ENCODE data around the gene C10orf88.
"Not testable (repeated sequence)": the region's sequence is repeated elsewhere in the genome, so short reads cannot be mapped to it uniquely, and the experiment has no call there.

Gene C10orf88

DNA sequence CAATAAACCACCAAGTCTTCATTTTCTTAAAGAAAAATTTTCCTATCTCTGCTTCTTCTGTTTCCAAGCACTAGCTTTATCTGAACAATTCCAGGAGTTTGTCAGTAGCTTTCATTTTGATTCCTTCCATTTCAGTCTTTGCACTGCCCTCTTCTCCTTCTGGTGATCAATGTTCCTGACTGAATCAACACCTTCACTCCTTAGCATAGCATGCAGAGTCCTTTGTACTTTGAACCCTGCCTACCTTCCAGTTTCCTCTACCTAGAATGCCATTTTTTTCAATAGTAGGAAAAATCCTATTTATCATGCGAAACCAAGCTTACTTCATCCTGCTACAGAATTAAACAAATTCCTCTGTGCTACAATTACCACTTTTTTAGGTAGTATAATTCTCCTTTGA is 1.9 kb upstream of the C10orf88 start:
- DNase-seq, result no peak

DNA sequence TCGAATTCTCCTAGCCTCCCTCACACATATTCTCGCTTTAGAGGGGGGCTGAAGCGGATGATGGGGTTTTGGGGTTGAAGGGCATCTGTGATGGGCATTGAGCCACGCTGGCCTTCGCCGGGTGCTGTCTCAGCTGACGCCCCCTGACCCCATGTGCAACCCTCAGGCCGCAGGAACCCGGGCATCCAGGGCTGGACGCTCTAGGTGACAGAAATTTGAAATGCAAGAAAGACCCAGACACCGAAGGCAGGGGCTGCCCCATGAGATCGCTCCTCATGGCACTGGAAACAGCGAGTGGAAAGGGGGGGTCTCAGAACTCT is 664 bp upstream of the C10orf88 start:
- no peak for DNase-seq

DNA sequence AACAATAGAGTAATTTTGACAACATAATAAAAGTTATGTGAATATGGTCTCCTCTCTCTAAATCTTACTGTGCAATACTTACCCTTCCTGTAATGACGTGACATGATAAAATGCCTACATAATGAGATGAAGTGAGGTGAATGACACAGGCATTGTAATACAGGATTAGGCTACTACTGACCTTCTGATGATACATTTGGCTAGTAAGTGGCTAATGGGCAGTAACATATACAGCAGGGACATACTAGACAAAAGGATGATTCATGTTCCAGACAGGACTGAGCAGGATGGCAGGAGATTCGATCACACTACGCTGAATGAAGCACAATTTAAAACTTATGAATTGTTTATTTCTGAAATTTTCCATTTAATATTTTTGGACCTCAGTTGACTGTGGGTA is 4.7 kb downstream of the C10orf88 start:
- DNase-seq, result no peak

DNA sequence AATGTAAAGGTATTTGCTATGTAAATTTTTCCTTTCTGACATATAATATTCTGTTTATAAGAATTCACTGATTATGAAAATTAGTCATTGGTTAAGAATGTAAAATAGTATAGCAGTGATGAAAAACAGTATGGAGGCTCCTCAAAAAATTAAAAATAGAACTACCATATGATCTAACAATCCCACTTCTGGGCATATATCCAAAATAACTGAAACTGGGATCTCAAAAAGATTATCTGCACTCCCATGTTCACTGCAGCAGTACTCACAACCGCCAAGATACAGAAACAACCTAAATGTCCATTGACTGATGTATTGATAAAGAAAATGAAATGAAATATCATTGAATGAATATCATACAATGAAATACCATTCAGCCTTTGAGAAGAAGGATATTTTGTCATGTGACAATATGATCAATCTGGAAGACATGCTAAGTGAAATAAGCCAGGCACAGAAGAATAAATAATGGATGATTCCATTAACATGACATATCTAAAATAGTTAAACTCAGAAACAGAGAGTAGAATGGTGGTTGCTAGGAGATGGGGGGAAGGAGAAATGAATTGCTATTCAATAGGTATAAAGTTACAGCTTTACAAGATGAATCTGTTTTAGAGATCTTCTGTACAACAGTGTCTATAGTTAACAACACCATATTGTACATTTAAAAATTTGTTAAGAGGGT is 14.0 kb downstream of the C10orf88 start:
- DNase-seq, result no peak

DNA sequence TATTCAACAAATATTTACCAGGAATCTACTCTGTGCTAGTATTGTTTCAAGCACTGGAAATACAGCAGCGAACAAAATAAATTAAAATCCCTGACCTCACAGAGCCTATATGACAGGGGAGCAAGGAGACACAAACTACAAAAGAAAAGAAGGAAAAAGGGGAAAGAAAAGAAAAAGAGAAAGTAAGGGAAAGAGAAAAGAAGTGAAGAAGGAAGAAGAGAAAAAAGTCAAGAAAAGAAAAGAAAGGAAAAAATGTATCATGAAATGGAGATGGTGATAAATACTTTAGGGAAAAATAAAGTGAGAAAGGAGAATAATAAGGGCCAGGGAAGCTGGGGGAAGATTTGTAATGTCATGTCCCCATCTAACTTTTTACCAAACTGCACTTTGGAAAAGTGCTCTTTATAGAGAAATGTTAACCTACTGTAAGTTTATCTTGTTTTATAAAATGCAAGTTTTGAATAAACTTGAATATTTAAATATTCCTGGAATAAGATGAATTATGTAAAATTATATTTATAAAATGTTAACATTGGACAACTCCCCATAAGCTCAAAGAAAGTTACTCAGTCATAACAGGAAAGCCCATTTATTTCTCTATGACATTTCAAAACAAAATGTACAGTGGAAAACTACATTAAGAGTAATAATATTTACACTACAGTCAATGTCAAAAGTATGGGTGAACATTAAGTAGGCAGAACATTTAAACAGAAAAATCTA is 14.7 kb downstream of the C10orf88 start:
- DNase-seq, result no peak

DNA sequence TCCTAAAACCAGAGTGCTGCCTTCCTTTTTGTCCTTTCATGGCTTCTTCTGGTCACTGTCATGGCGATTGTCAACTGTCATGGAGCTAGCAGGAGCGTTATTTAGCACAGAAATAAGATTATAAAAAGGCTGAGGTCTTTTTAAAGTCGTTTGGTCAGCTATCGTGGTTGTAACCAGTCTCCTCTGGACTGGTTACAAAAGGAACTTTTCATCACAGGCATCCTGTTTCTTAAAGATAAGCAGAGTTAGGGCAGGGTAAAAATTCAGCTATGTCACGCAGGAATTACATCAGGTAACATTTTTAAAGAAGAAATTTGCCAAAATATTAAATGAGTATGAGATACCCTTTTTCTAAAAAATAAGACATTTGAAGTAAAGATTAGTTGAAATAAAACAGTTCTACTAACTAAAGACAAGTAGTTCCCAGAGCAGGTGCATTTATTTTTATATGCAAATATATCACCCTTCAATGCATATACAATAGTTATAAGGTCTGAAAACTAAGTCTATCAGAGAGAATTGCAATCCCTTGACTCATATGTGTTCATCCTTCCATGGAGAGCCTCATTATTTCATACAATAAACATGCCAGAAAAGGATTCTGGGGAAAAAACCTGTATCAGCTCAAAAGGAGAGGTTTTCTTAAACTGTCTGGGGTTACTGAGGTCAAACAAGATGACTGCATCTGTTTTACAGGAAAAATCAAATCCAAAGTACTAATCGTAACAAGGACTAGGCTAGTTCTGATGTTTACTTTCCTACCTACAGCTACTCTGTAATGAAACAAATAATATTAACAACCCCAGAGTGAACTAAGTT is 22.7 kb downstream of the C10orf88 start:
- no peak for DNase-seq

DNA sequence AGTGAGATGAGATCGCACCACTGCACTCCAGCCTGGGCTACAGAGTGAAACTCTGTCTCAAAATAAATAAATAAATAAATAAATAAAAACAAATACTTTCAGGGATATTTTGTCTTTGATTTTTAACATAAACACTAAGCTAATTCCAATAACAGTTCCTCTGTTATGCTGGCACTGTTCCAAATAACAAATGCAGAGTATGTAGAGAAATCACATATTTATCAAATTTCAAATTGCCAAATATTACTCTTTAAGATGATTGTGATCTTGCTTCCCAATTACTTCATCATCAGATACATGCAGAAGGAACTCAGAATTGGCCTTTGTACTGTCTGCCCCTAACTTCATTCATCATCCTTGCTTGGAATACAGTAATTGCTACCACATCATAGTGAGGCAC is 23.9 kb downstream of the C10orf88 start:
- no peak for DNase-seq

DNA sequence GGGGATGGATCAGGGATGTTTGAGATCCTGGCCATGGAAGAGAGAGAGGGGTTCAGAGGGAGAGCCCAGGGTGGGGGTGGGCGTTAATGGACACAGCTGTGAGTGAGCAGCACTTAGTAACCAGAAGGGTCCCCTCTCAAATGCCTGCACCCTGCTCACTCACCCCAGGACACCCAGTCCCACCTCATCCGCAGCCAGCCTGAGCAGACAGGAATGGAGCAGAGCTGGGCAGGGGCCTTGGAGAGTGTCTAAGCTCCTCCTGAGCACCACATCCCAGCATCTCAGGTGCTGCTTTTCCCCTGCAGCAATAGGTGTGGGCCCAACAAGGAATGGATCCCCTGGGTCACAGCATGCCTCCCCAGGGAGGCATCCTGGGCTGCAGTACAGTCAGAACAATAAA is 38.3 kb downstream of the C10orf88 start:
- no peak for DNase-seq

DNA sequence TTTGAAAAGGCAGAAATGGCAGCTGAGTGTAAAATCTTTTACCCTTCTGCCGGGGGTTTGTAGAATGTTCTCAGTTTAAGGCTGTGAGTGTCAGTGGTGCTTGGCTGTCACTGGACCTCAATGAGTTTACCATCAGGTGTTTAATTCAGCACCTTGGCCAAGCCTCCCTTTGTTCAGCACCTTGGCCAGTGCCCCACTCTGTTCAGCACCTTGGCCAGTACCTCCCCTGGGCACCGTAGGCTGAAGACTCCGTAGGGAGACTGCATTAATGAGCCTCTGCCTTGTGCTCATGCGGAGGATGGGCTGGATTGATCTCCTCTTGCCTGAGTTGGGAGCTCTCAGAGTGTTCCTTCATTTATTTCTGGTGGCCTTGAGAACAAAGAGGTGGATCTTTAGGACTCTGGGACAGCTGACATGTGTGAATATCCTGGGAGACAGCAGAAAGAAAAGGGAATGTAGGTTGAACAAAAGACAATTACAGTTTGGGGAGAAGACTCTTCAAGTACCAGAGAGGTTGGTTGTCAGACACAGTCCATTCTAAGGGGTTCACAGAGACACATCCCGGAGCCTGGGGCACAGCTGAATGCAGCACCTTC is 42.0 kb downstream of the C10orf88 start:
- peak; percentile 19 for DNase-seq

DNA sequence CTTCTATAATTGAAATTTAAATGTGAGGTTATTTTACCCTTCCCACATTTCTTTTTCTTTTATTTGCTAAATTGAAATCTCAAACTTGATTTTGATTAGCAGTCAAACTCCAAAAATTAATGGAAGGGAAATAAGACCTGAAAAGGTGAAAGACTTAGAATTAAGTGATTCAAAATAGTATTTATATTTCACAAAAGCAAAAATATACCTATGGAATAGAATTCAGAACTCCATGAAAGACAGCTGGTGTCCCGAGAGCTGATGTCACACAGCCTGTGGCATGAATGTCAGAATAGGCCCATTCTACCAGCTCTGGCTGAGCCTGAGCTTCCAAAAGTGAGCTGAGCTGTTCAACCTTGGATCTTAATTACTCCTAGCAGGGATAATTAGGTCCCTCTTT is 43.7 kb downstream of the C10orf88 start, which contains the start of gene FAM24A:
Gene FAM24A (plus strand): TSS at position 301 of the 400 bp plus-strand sequence. CDS start 1,025 bp downstream, outside the sequence.
- DNase-seq, result no peak

DNA sequence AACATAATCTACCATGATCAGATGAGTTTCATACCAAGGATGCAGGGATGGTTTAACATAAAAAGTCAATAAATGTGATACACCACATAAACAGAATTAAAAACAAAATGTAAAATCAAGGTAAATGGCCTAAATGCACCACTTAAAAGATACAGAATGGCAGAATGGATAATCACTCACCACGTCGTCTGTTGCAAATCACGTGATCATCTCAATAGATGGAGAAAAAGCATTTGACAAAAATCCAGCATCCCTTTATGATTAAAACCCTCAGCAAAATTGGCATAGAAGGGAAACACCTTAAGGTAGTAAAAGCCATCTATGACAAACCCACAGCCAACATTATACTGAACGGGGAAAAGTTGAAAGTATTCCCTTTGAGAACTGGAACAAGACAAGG is 50.2 kb downstream of the C10orf88 start:
- DNase-seq, result not testable (repeated sequence)

DNA sequence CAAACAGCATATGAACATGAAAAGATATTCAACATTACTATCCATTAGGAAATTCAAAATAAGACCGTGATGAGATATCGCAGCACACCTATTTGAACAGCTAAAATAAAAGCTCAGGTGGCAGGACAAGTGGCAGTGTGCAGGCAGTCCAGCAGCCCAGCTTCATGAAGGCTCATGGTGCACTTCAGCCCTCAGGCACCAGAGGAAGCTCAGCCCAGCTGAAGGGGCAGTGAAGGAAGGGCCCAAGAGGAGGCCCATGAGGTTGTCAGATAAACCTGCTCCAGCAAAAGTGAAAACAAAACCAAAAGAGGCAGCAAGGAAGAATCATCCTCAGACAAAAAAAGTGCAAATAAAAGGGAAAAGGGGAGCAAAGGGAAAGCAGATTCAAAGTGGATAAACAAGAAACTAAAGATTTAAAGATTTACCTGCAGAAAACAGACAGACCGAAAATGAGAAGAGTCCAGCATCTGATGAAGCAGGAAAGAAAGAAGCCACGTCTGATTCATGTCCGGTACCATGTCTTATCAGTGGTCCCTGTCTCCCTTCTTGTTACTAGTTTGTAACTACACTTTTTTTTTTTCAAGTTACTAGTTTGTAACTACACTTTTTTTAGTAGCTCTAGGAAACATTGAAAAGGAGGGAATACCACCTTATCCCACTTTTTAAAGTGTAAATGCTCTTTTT is 59.6 kb downstream of the C10orf88 start:
- DNase-seq, result no peak

DNA sequence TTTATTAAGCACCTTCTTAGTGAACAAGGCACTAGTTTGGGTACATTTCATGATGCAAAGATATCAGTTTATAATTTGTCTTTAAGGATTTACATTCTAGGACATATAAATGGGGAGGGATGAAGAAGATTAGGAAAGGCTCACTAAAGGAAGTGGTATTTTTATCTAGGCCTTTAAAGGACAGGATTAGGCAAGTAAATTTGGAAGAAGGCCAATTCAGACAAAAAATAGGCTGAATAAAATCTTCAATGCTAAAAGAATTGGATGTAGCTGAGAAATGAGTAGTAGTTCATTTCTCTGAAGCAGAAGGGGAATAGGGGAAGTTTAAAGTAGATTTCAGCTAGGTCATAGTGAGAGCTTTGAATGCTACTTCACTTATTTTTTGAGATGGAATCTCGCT is 69.9 kb downstream of the C10orf88 start:
- no peak for DNase-seq

DNA sequence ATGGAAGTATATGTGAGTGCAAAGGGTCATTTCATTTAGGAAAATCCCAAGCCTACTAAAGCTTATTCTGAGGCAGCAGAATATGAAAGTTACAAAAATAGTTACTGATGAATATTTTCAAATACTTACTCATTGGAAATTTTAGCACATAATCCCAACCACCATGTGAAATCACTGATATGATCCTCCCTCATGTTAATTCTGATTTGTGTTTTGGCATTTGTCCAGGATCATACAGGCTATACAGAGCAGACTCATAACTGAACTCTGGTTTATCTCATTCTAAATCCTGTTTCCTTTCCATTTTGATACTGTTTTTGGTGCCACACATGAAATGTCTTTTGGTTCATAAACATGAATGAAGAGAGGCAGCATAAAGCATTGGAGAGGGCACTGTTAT is 71.3 kb downstream of the C10orf88 start:
- no peak for DNase-seq

Measured in activated T-cell treated with anti-CD3 and anti-CD28 coated beads for 4 hours (primary cell).